Smooth muscle cell (in vitro differentiated cells): ENCODE data around the gene DNAH11. TPM values are rescaled to one million over a fixed set of nuclear protein-coding genes. Genes with fewer than 3 reads are reported as not detected.

Experiments
- DNase-seq: peaks from one replicate; lab custom pipeline; 2025; ENCODE audit not compliant: unreplicated experiment; lab: John Stamatoyannopoulos, UW
- H2AFZ ChIP-seq: fragments of 200-600 bp; sonication (generic); 2 replicates; pipeline ENCODE4 v1.6.0; 2016; ENCODE audit warnings: antibody characterized with exemption, low read depth, mild to moderate bottlenecking
- H3F3A ChIP-seq: fragments of 200-600 bp; sonication (generic); 2 replicates; pipeline ENCODE4 v1.6.0; 2017; ENCODE audit warnings: antibody characterized with exemption, low read depth
- H3K27ac ChIP-seq: fragments of 200-600 bp; sonication (generic); 2 replicates; pipeline ENCODE4 v1.5.1; 2016; ENCODE audit warnings: low read depth, mild to moderate bottlenecking
- H3K27me3 ChIP-seq: fragments of 200-600 bp; sonication (generic); 2 replicates; pipeline ENCODE4 v1.6.1; 2016; ENCODE audit warnings: low read depth, mild to moderate bottlenecking
- H3K36me3 ChIP-seq: fragments of 200-600 bp; sonication (generic); 2 replicates; pipeline ENCODE4 v1.5.1; 2016; ENCODE audit warnings: low read depth
- H3K4me1 ChIP-seq: fragments of 200-600 bp; sonication (generic); 2 replicates; pipeline ENCODE4 v1.5.1; 2016; ENCODE audit warnings: low read depth
- H3K4me2 ChIP-seq: fragments of 200-600 bp; sonication (generic); 2 replicates; pipeline ENCODE4 v1.6.0; 2016; ENCODE audit warnings: mild to moderate bottlenecking
- H3K4me3 ChIP-seq: fragments of 200-600 bp; sonication (generic); 2 replicates; pipeline ENCODE4 v1.5.1; 2016; ENCODE audit warnings: mild to moderate bottlenecking
- H3K79me2 ChIP-seq: fragments of 200-600 bp; sonication (generic); 2 replicates; pipeline ENCODE4 v1.6.0; 2016; ENCODE audit warnings: low read depth, mild to moderate bottlenecking
- H3K9ac ChIP-seq: fragments of 200-600 bp; sonication (generic); 2 replicates; pipeline ENCODE4 v1.6.0; 2016; ENCODE audit warnings: low read depth
- H3K9me3 ChIP-seq: fragments of 200-600 bp; sonication (generic); replicated peaks from 2 replicates; pipeline ENCODE4 v1.5.1; 2016; ENCODE audit warnings: low read depth
- H4K20me1 ChIP-seq: fragments of 200-600 bp; sonication (generic); 2 replicates; pipeline ENCODE4 v1.6.0; 2016; ENCODE audit warnings: low read depth
- WGBS: methylation state at CpG from one replicate; pipeline ENCODE4 v1.1.7; 2016; ENCODE audit warnings: low lambda C conversion rate; 5-methylcytosine and 5-hydroxymethylcytosine counted together
- polyA plus RNA-seq: library from polyadenylated mRNA; unstranded; fragments of >200 nt; fragmentation: Nextera tagmentation; extraction: Ambion mirVana; gene quantifications from 2 replicates; pipeline ENCODE4 v1.2.1, GENCODE V29; 2016
- total RNA-seq: library from RNA; depleted of rRNA; stranded (reverse); fragments of >200 nt; gene quantifications from 2 replicates; pipeline ENCODE4 v1.2.3, GENCODE V29; 2014
- TF ChIP-seq, protein P1 (sequence below): fragments of 200-600 bp; sonication (generic); IDR thresholded peaks from 2 replicates; pipeline ENCODE4 v1.5.1; 2017; ENCODE audit warnings: borderline replicate concordance, mild to moderate bottlenecking, antibody characterized with exemption; ENCODE audit not compliant: insufficient read depth, poor library complexity, severe bottlenecking

Gene DNAH11
- total and polyA plus RNA-seq, 2 experiments from 2014 or later, result 0.22 to 0.63 TPM

DNA sequence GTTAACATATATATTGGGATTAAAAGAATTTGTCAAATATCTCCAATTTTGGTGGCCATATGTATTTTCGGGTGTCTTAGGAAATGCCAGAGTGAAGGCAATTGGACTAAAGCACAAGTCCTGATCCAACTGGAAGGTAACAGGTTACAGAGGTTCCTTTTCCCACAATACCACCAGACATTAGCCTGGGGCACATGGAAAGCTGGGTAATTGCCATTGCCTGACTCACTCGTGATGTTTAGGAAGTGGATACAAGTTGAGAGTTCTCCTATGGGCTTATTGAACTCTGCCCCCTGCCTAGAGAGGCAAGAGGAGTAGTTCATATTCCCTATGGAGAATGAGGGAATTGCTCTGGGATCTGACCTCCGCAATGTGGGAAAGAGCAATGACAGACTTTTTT lies 5.7 kb downstream of the DNAH11 start:
- no peak overlapping the region for H3K27ac ChIP-seq
- H3K4me2 ChIP-seq, result no peak overlapping the region
- H3K79me2 ChIP-seq, result no peaks in the 10 kb centered on the region
- H3K4me3 ChIP-seq, result no peak overlapping the region
- H3F3A ChIP-seq, result no peaks in the 10 kb centered on the region
- DNase-seq, result no peak
- TF ChIP-seq, protein P1, sequence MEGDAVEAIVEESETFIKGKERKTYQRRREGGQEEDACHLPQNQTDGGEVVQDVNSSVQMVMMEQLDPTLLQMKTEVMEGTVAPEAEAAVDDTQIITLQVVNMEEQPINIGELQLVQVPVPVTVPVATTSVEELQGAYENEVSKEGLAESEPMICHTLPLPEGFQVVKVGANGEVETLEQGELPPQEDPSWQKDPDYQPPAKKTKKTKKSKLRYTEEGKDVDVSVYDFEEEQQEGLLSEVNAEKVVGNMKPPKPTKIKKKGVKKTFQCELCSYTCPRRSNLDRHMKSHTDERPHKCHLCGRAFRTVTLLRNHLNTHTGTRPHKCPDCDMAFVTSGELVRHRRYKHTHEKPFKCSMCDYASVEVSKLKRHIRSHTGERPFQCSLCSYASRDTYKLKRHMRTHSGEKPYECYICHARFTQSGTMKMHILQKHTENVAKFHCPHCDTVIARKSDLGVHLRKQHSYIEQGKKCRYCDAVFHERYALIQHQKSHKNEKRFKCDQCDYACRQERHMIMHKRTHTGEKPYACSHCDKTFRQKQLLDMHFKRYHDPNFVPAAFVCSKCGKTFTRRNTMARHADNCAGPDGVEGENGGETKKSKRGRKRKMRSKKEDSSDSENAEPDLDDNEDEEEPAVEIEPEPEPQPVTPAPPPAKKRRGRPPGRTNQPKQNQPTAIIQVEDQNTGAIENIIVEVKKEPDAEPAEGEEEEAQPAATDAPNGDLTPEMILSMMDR, result no peak
- peaks cover 32% of the 10 kb centered on the region for H3K27me3 ChIP-seq
- H3K4me1 ChIP-seq, result peaks cover 7% of the 10 kb centered on the region
- no peaks in the 10 kb centered on the region for H4K20me1 ChIP-seq
- H2AFZ ChIP-seq, result no peak overlapping the region
- H3K9me3 ChIP-seq, result no peaks in the 10 kb centered on the region
- H3K36me3 ChIP-seq, result no peaks in the 10 kb centered on the region
- no peak overlapping the region for H3K9ac ChIP-seq
- WGBS, result 70% methylated on average over 3 of the region's 3 CpGs

GRCh38 chr7:21550076-21550475 lies 7.2 kb downstream of the DNAH11 start:
- WGBS, result 92% methylated on average over 3 of the region's 3 CpGs

GRCh38 chr7:21550821-21551531 lies 8.1 kb downstream of the DNAH11 start:
- no peaks in the 10 kb centered on the region for H4K20me1 ChIP-seq
- no peak overlapping the region for H3K9ac ChIP-seq
- no peaks in the 10 kb centered on the region for H3K9me3 ChIP-seq
- no peaks in the 10 kb centered on the region for H3F3A ChIP-seq
- no peak overlapping the region for H3K27ac ChIP-seq
- TF ChIP-seq, protein P1, result no peak
- 48% methylated on average over 6 of the region's 6 CpGs for WGBS
- H3K4me3 ChIP-seq, result no peak overlapping the region
- peaks cover 8% of the 10 kb centered on the region for H3K27me3 ChIP-seq
- H2AFZ ChIP-seq, result no peak overlapping the region
- H3K4me1 ChIP-seq, result no peaks in the 10 kb centered on the region
- H3K36me3 ChIP-seq, result no peaks in the 10 kb centered on the region
- H3K4me2 ChIP-seq, result no peak overlapping the region
- H3K79me2 ChIP-seq, result no peaks in the 10 kb centered on the region
- DNase-seq, result no peak

More at GRCh38 chr7:21550076-21550475, 7.2 kb downstream of the DNAH11 start:
- H3K4me1 ChIP-seq, result no peaks in the 10 kb centered on the region
- H3K36me3 ChIP-seq, result no peaks in the 10 kb centered on the region
- H3K9me3 ChIP-seq, result no peaks in the 10 kb centered on the region
- no peak overlapping the region for H3K4me3 ChIP-seq
- no peaks in the 10 kb centered on the region for H3F3A ChIP-seq
- H4K20me1 ChIP-seq, result no peaks in the 10 kb centered on the region
- H2AFZ ChIP-seq, result no peak overlapping the region
- no peak overlapping the region for H3K9ac ChIP-seq
- H3K79me2 ChIP-seq, result no peaks in the 10 kb centered on the region
- DNase-seq, result no peak
- H3K4me2 ChIP-seq, result no peak overlapping the region
- TF ChIP-seq, protein P1, result no peak
- H3K27me3 ChIP-seq, result peaks cover 17% of the 10 kb centered on the region
- H3K27ac ChIP-seq, result no peak overlapping the region

DNA sequence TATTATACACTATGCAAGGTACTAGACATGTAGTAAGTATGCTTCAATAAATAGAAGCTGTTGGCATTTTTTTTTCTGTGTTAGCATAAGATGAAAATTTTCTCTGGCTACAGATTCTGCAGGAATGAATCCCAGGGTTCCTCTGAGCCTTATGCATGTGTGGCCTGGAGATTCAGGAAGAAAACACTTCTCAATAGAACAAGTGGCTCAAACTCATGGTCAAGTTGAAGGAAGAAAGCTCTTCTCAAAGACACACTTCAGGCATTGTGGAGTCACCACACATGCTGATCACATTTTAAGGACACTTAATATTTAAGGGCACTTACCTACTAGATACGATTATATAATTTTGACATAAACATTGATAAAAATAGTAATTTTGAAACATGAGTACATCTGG lies 19.5 kb downstream of the DNAH11 start:
- H3K4me2 ChIP-seq, result no peak overlapping the region
- H4K20me1 ChIP-seq, result no peaks in the 10 kb centered on the region
- WGBS, result 95% methylated on average over 1 of the region's 1 CpG
- H3K4me1 ChIP-seq, result no peaks in the 10 kb centered on the region
- TF ChIP-seq, protein P1, result no peak
- H3K36me3 ChIP-seq, result no peaks in the 10 kb centered on the region
- no peaks in the 10 kb centered on the region for H3K27me3 ChIP-seq
- no peaks in the 10 kb centered on the region for H3K9me3 ChIP-seq
- no peaks in the 10 kb centered on the region for H3K79me2 ChIP-seq
- no peak overlapping the region for H3K4me3 ChIP-seq
- H2AFZ ChIP-seq, result no peak overlapping the region
- no peak overlapping the region for H3K9ac ChIP-seq
- H3K27ac ChIP-seq, result no peak overlapping the region
- DNase-seq, result no peak
- no peaks in the 10 kb centered on the region for H3F3A ChIP-seq
